Measurements from ENCODE around the gene KRTDAP. TPM values are rescaled to one million over a fixed set of nuclear protein-coding genes. Genes with fewer than 3 reads are reported as not detected.

KRTDAP gene
- total RNA-seq, 4 donors from 2014 or later: not detected

- in situ Hi-C loops (cut with MboI; ENCODE audit: low pct_ligation_motif_present in 1 of 4, low pct_unique_long_range_greater_than_20kb in 1 of 4, low sequenced_read_pairs in 3 of 4): loop anchor here in 1 of 4 donors (25.0 kb wide), 1 partner anchor 87 kb away; the partner anchor contains the start of genes FFAR3 and GPR42
- WGBS, 2 donors (ENCODE audit: low coverage in 1 of 2): 60% methylated on average over 27 of the region's 27 CpGs; no CpG with 5 or more reads in 1 of the 2 donors
Observed at GRCh38 chr19:35449359-35450043, 40.8 kb downstream of the KRTDAP start.

GRCh38 chr19:35447606-35448469, 42.4 kb downstream of the KRTDAP start, which contains the start of gene FFAR2:
Gene FFAR2 (plus strand): TSS chr19:35448257. CDS start chr19:35449715, 1,458 bp downstream.
- DNase-seq: no peak

More at GRCh38 chr19:35449359-35450043, 40.8 kb downstream of the KRTDAP start:
- intact Hi-C loops (cut with DNase I; ENCODE audit: low total_unique reads): no loop called here
- no peak for TF ChIP-seq CTCF (IDR thresholded peaks at IDR 0.05)
- TF ChIP-seq POLR2A (IDR thresholded peaks at IDR 0.05): no peak
- no peak for TF ChIP-seq POLR2AphosphoS5 (IDR thresholded peaks at IDR 0.05)
- TF ChIP-seq EP300 (IDR thresholded peaks at IDR 0.05; ENCODE audit: low read depth): no peak
- H3K36me3 ChIP-seq: no peaks in the 10 kb centered on the region
- no peak for DNase-seq
- no peak overlapping the region for H3K4me3 ChIP-seq
- H3K27me3 ChIP-seq: no peaks in the 10 kb centered on the region
- peaks cover 0 to 22% (median 2%) of the 10 kb centered on the region in 4 donors for H3K4me1 ChIP-seq
- H3K27ac ChIP-seq: peak overlapping the region; percentile 9 to 52 (median 30)
- no peaks in the 10 kb centered on the region for H3K9me3 ChIP-seq

GRCh38 chr19:35445826-35446593, 44.3 kb downstream of the KRTDAP start:
- H3K4me3 ChIP-seq: no peak overlapping the region
- WGBS, 2 donors (ENCODE audit: low coverage in 1 of 2): 74 to 81% methylated on average over 19 to 21 of the region's 21 CpGs
- in situ Hi-C loops (cut with MboI; ENCODE audit: low pct_ligation_motif_present in 1 of 4, low pct_unique_long_range_greater_than_20kb in 1 of 4, low sequenced_read_pairs in 3 of 4): no loop called here
- intact Hi-C loops (cut with DNase I; ENCODE audit: low total_unique reads): no loop called here
- DNase-seq: no peak
- no peak for TF ChIP-seq EP300 (IDR thresholded peaks at IDR 0.05; ENCODE audit: low read depth)
- no peak for TF ChIP-seq POLR2A (IDR thresholded peaks at IDR 0.05)
- no peak for TF ChIP-seq POLR2AphosphoS5 (IDR thresholded peaks at IDR 0.05)
- no peak for TF ChIP-seq CTCF (IDR thresholded peaks at IDR 0.05)
- H3K27me3 ChIP-seq: no peaks in the 10 kb centered on the region
- no peak overlapping the region for H3K27ac ChIP-seq
- peaks cover 0 to 22% (median 2%) of the 10 kb centered on the region in 4 donors for H3K4me1 ChIP-seq
- no peaks in the 10 kb centered on the region for H3K9me3 ChIP-seq
- H3K36me3 ChIP-seq: no peaks in the 10 kb centered on the region

More at GRCh38 chr19:35447606-35448469, 42.4 kb downstream of the KRTDAP start, which contains the start of gene FFAR2:
- Histone ChIP-seq H3K4me3 (no peak within 1 kb of the TSS), H3K9me3 (no peaks in the 10 kb centered on the region), H3K27me3 (no peaks in the 10 kb centered on the region), H3K4me1 (peaks cover 0 to 22% (median 2%) of the 10 kb centered on the region in 4 donors), H3K36me3 (no peaks in the 10 kb centered on the region), H3K27ac (peak within 1 kb of the TSS; percentile 31 to 52 (median 40))
- intact Hi-C loops (cut with DNase I; ENCODE audit: low total_unique reads): no loop called here
- in situ Hi-C loops (cut with MboI; ENCODE audit: low pct_ligation_motif_present in 1 of 4, low pct_unique_long_range_greater_than_20kb in 1 of 4, low sequenced_read_pairs in 3 of 4): no loop called here
- 50 to 77% methylated on average over 2 to 12 of the region's 12 CpGs for WGBS, 2 donors (ENCODE audit: low coverage in 1 of 2)
- no peak for TF ChIP-seq POLR2A (IDR thresholded peaks at IDR 0.05)
- TF ChIP-seq EP300 (IDR thresholded peaks at IDR 0.05; ENCODE audit: low read depth): no peak
- no peak for TF ChIP-seq CTCF (IDR thresholded peaks at IDR 0.05)
- TF ChIP-seq POLR2AphosphoS5 (IDR thresholded peaks at IDR 0.05): no peak

Measured in transverse colon (tissue), 4 donors.